ENCODE results near the gene NEDD8.

NEDD8 gene

GRCh38 chr14:24268225-24268624, 36.1 kb upstream of the NEDD8 start:
- ATAC-seq = no peak
- no peak for TF ChIP-seq OSR1 (CRISPR knock-in tag; IDR thresholded peaks at IDR 0.05)
- TF ChIP-seq TSHZ2 (CRISPR knock-in tag; IDR thresholded peaks at IDR 0.05) = no peak
- TF ChIP-seq, protein P1, sequence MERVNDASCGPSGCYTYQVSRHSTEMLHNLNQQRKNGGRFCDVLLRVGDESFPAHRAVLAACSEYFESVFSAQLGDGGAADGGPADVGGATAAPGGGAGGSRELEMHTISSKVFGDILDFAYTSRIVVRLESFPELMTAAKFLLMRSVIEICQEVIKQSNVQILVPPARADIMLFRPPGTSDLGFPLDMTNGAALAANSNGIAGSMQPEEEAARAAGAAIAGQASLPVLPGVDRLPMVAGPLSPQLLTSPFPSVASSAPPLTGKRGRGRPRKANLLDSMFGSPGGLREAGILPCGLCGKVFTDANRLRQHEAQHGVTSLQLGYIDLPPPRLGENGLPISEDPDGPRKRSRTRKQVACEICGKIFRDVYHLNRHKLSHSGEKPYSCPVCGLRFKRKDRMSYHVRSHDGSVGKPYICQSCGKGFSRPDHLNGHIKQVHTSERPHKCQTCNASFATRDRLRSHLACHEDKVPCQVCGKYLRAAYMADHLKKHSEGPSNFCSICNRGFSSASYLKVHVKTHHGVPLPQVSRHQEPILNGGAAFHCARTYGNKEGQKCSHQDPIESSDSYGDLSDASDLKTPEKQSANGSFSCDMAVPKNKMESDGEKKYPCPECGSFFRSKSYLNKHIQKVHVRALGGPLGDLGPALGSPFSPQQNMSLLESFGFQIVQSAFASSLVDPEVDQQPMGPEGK (CRISPR knock-in tag; IDR thresholded peaks at IDR 0.05; ENCODE audit: borderline replicate concordance) = no peak
- no peak for TF ChIP-seq CSDC2 (CRISPR knock-in tag; IDR thresholded peaks at IDR 0.05)
- no peak for TF ChIP-seq SNAI2 (CRISPR knock-in tag; IDR thresholded peaks at IDR 0.05)
- no peak for TF ChIP-seq ESRRG (CRISPR knock-in tag; IDR thresholded peaks at IDR 0.05)
- TF ChIP-seq TOX (CRISPR knock-in tag; IDR thresholded peaks at IDR 0.05; ENCODE audit: borderline replicate concordance) = no peak
- no peak for TF ChIP-seq CREB5 (CRISPR knock-in tag; IDR thresholded peaks at IDR 0.05; ENCODE audit: low read depth)
- TF ChIP-seq ZFP30 (CRISPR knock-in tag; IDR thresholded peaks at IDR 0.05) = no peak
- TF ChIP-seq ZFP3 (CRISPR knock-in tag; IDR thresholded peaks at IDR 0.05) = no peak

GRCh38 chr14:24267516-24267915, 35.3 kb upstream of the NEDD8 start:
- ATAC-seq = no peak
- TF ChIP-seq POU6F1 (CRISPR knock-in tag; IDR thresholded peaks at IDR 0.05; ENCODE audit: borderline replicate concordance, low read depth) = no peak
- no peak for TF ChIP-seq ESRRG (CRISPR knock-in tag; IDR thresholded peaks at IDR 0.05)
- TF ChIP-seq ZNF565 (CRISPR knock-in tag; conservative IDR thresholded peaks at IDR 0.05; ENCODE audit: low read depth) = no peak
- TF ChIP-seq ZFP30 (CRISPR knock-in tag; IDR thresholded peaks at IDR 0.05) = no peak

DNA sequence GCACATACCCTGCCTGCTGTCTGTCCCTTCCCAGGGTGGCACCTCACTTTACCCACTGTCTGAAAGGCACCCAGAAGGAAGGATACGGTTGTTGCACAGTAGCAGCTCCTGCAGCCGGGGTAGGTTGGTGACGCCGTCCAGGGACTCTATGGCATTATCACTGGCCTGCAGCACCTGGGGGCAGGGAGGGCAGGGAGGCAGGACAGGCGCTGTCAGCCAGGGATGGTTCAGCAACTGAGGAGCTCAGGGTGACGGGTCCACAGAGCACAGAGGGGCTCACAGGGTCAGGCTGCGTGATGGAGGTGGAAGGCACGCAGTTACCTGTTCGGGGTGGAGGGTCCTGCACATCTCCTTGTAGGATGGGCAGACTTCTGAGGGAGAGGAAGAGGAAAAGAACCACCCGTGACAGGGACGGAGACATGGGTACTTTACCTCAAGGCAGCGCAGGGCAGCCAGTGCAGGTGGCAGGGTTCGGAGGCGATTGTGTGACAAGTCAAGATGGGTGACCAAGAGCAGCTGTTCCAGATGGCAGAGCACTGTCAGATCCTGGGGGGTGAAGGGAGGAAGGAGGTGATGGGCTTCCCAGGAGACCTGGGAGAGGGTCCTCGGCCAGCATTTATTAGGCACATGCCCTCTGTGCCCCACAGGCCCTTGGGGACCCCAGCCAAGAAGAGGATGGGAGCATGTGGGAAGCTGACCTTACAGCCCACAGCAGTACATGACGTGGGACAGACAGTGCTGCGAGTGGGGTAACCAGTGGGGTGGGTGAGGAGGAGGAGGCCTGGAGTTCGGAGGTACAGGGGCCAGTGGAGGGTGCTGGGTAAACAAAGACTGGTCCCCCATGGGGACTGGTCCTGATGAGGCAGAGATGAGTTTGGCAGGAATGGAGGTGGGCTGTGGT, 34.4 kb upstream of the NEDD8 start:
- no peak for ATAC-seq
- TF ChIP-seq ARNTL (CRISPR knock-in tag; IDR thresholded peaks at IDR 0.05; ENCODE audit: borderline replicate concordance, low read depth) = no peak
- no peak for TF ChIP-seq ZFP3 (CRISPR knock-in tag; IDR thresholded peaks at IDR 0.05)
- no peak for TF ChIP-seq TCF4 (CRISPR knock-in tag; IDR thresholded peaks at IDR 0.05; ENCODE audit: borderline replicate concordance)
- TF ChIP-seq POU6F1 (CRISPR knock-in tag; IDR thresholded peaks at IDR 0.05; ENCODE audit: borderline replicate concordance, low read depth) = no peak
- no peak for TF ChIP-seq SNAI2 (CRISPR knock-in tag; IDR thresholded peaks at IDR 0.05)
- TF ChIP-seq ZNF8 (CRISPR knock-in tag; IDR thresholded peaks at IDR 0.05) = no peak
- TF ChIP-seq ZC3H10 (CRISPR knock-in tag; IDR thresholded peaks at IDR 0.05) = no peak
- TF ChIP-seq PPARA (CRISPR knock-in tag; IDR thresholded peaks at IDR 0.05; ENCODE audit: borderline replicate concordance) = no peak
- TF ChIP-seq CSRNP3 (CRISPR knock-in tag; IDR thresholded peaks at IDR 0.05) = no peak
- no peak for TF ChIP-seq ISL1 (CRISPR knock-in tag; IDR thresholded peaks at IDR 0.05)
- TF ChIP-seq CSDC2 (CRISPR knock-in tag; IDR thresholded peaks at IDR 0.05) = no peak
- TF ChIP-seq RARB (CRISPR knock-in tag; IDR thresholded peaks at IDR 0.05) = no peak
- no peak for TF ChIP-seq ZNF70 (CRISPR knock-in tag; IDR thresholded peaks at IDR 0.05)
- TF ChIP-seq BACH2 (CRISPR knock-in tag; IDR thresholded peaks at IDR 0.05; ENCODE audit: borderline replicate concordance) = no peak
- TF ChIP-seq, protein P1 (CRISPR knock-in tag; IDR thresholded peaks at IDR 0.05; ENCODE audit: borderline replicate concordance) = no peak
- TF ChIP-seq CREB5 (CRISPR knock-in tag; IDR thresholded peaks at IDR 0.05; ENCODE audit: low read depth) = no peak
- no peak for TF ChIP-seq GLIS3 (CRISPR knock-in tag; IDR thresholded peaks at IDR 0.05)
